Vagina (tissue), 2 donors: ENCODE results near the gene SCTR.

Source experiments
- CTCF ChIP-seq, 3 experiments: fragments of 450-650 bp in 2 of 3; fragments of 200-600 bp in 1 of 3; sonication (generic) in 1 of 3; IDR thresholded peaks; one replicate each; pipeline ENCODE4 v1.5.1; 2017 to 2019; ENCODE audit warnings: antibody characterized with exemption in 3 of 3, mild to moderate bottlenecking in 2 of 3, moderate library complexity in 2 of 3
- POLR2A ChIP-seq, 2 donors: fragments of 450-650 bp; IDR thresholded peaks; one replicate each; pipeline ENCODE4 v1.6.1; 2017; ENCODE audit warnings: antibody characterized with exemption in 2 of 2, mild to moderate bottlenecking in 2 of 2, moderate library complexity in 2 of 2

GRCh38 chr2:119442226-119442619 is 82.1 kb downstream of the SCTR start:
- TF ChIP-seq POLR2A (IDR thresholded peaks at IDR 0.05) (no peak), CTCF (IDR thresholded peaks at IDR 0.05) (no peak)
